Measurements from ENCODE around the gene AKT1S1.

Gene AKT1S1

GRCh38 chr19:49847731-49848696 is 29.1 kb downstream of the AKT1S1 start:
- peak; percentile 60 for DNase-seq (ENCODE audit: low spot score)

GRCh38 chr19:49846408-49846807 is 30.7 kb downstream of the AKT1S1 start:
- ChIA-PET POLR2A (ENCODE audit: low non-redundant PET) (no interaction called here), CTCF (no interaction called here)
- DNase-seq (ENCODE audit: low spot score), result no peak
- no peak overlapping the region for H3K27ac ChIP-seq
- TF ChIP-seq CTCF (conservative IDR thresholded peaks at IDR 0.05; ENCODE audit: low read depth), result no peak

More at GRCh38 chr19:49847731-49848696, 29.1 kb downstream of the AKT1S1 start:
- no peak for TF ChIP-seq CTCF (conservative IDR thresholded peaks at IDR 0.05; ENCODE audit: low read depth)
- ChIA-PET CTCF (interaction anchor here (0.7 kb wide), 1 partner anchor 349 kb away, joined by 4 read pairs; no protein-coding TSS in a partner anchor), POLR2A (ENCODE audit: low non-redundant PET) (interaction anchor here (0.5 to 1.5 kb wide), 4 partner anchors 21 to 153 kb away, joined by 3 to 4 read pairs (median 3); no protein-coding TSS in a partner anchor)
- H3K27ac ChIP-seq, result peak overlapping the region; percentile 79

GRCh38 chr19:49845414-49845813 is 31.7 kb downstream of the AKT1S1 start:
- POLR2A ChIA-PET (ENCODE audit: low non-redundant PET), result no interaction called here
- TF ChIP-seq CTCF (conservative IDR thresholded peaks at IDR 0.05; ENCODE audit: low read depth), result no peak
- CTCF ChIA-PET, result no interaction called here
- no peak for DNase-seq (ENCODE audit: low spot score)
- H3K27ac ChIP-seq, result no peak overlapping the region

GRCh38 chr19:49844138-49845095 is 32.7 kb downstream of the AKT1S1 start:
- no peak overlapping the region for H3K27ac ChIP-seq
- ChIA-PET POLR2A (ENCODE audit: low non-redundant PET) (no interaction called here), CTCF (interaction anchor here (0.7 kb wide), 1 partner anchor 25 kb away, joined by 3 read pairs; no protein-coding TSS in a partner anchor)
- TF ChIP-seq CTCF (conservative IDR thresholded peaks at IDR 0.05; ENCODE audit: low read depth), result no peak
- DNase-seq (ENCODE audit: low spot score), result no peak

GRCh38 chr19:49843265-49843664 is 33.9 kb downstream of the AKT1S1 start:
- no peak for DNase-seq (ENCODE audit: low spot score)
- CTCF ChIA-PET, result no interaction called here
- no peak for TF ChIP-seq CTCF (conservative IDR thresholded peaks at IDR 0.05; ENCODE audit: low read depth)
- POLR2A ChIA-PET (ENCODE audit: low non-redundant PET), result no interaction called here
- H3K27ac ChIP-seq, result no peak overlapping the region

- ChIA-PET POLR2A (ENCODE audit: low non-redundant PET) (no interaction called here), CTCF (no interaction called here)
- no peak overlapping the region for H3K27ac ChIP-seq
- no peak for DNase-seq (ENCODE audit: low spot score)
- no peak for TF ChIP-seq CTCF (conservative IDR thresholded peaks at IDR 0.05; ENCODE audit: low read depth)
These were observed 36.4 kb downstream of the AKT1S1 start for GRCh38 chr19:49840736-49841249.

Measured in RWPE1 (cell line).